Activated T-cell treated with anti-CD3 and anti-CD28 coated beads, Interleukin-2, amount 50 U/mL, for 1 hour (primary cell): ENCODE data around the gene MBTD1.

Experiments
- DNase-seq: peaks from one replicate; pipeline ENCODE4 v3.0.0-alpha.2; 2020

The MBTD1 gene

DNA sequence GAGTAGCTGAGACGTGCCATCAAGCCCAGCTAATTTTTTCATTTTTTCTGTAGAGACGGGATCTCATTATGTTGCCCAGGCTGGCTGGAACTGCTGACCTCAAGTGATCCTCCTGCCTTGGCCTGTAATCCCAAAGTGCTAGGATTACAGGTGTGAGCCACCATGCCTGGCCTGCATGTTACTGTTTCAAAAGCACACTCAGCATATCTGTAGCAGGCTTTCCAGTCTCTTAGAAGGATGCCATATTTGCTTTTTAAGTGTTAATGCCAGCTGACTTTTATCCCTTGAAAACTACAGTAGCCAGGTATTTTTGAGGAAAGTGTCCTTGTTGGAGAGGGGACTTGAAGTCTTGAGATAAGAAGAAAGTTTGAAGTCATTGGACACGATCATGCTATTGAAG is 123.9 kb downstream of the MBTD1 start:
- no peak for DNase-seq

DNA sequence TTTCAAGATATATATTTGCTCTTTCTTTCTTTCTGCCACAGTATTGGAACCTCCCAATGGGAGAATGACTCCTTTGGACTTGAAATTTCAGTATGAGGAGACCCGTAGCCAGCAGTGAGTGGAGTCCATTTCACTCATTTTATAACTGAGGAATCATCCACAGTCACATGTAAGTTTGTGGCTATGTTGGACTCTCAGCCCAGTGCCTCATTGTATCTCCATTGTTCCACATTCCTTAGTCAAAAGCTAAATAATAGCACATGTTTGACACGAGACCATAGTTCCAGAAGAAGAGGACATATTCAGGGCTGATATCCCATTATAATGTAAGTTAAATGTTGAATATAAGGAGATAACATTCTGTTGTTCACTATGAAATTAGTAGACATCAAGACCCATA is 126.5 kb downstream of the MBTD1 start:
- DNase-seq = no peak

DNA sequence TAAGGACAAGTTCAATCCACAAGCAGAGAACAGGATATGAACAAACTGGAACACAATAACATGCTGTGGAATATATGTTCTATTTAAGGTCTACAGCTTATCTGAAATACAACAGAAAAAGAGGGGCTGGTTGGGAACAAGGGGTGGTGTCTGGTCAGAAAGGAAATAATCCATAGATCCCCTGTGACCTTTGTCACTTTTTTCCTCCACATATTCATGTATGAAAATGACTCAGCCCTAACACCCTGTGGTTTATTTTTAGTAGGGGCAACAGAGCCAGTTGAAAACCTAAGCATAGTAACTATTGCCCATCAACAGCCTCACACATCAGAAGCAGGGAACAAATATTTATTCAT is 126.9 kb downstream of the MBTD1 start:
- no peak for DNase-seq

DNA sequence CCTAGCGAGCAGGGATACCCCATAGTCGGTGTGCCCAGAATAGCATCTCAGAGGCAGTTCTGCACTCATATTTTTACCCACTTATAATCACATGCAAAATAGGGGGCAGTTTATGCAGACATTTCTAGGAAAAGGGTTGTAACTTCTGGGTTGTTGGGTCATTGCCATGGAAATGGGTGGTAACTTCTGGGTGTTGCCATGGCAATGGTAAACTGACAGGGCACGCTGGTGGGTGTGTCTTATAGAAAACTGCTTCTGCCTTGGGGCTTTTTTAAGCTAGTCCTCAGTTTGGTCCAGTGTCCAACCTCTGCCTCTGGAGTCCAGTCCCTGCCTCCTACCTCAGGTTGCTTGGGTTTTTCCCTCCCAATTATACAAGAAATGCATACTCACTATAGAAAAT is 131.8 kb downstream of the MBTD1 start:
- no peak for DNase-seq
